ENCODE measurements around the gene PROB1. TPM values are rescaled to one million over a fixed set of nuclear protein-coding genes. Genes with fewer than 3 reads are reported as not detected.

The PROB1 gene
- total RNA-seq, 1 donor from 2014 or later: 2.2 TPM

DNA sequence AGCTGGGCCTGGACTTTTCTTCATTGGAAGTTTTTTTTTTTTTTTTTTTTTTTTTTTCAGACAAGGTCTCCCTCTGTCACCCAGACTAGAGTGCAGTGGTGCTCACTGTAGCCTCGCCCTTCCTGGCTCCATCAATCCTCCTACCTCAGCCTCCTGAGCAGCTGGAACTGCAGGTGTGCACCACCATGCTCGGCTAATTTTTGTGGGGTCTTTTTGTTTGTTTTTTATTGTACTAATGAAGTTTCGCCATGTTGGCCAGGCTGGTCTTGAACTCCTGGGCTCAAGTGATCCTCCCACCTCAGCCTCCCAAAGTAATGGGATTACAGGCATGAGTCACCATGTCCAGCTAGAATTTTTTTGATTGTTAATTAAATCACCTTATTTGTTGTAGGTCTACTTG, 40.8 kb upstream of the PROB1 start:
- no peak for DNase-seq (ENCODE audit: low spot score, unreplicated experiment)
- H3K9me3 Mint-ChIP-seq (ENCODE audit: low read depth): no peaks in the 10 kb centered on the region

GRCh38 chr5:139431706-139432105, 36.8 kb upstream of the PROB1 start:
- no peak for TF ChIP-seq CTCF (IDR thresholded peaks at IDR 0.05; ENCODE audit: unreplicated experiment)
- H3K27me3 Mint-ChIP-seq: no peaks in the 10 kb centered on the region

More for the DNA sequence above, 40.8 kb upstream of the PROB1 start:
- Mint-ChIP-seq H3K4me1 (ENCODE audit: low read depth) (peaks cover 14% of the 10 kb centered on the region), H3K4me3 (ENCODE audit: low read depth) (no peak overlapping the region), H3K27me3 (no peaks in the 10 kb centered on the region), H3K27ac (no peak overlapping the region), H3K36me3 (ENCODE audit: insufficient read depth) (peaks cover 4% of the 10 kb centered on the region)
- TF ChIP-seq CTCF (IDR thresholded peaks at IDR 0.05; ENCODE audit: unreplicated experiment): no peak

GRCh38 chr5:139430015-139430414, 35.1 kb upstream of the PROB1 start:
- no peaks in the 10 kb centered on the region for H3K9me3 Mint-ChIP-seq (ENCODE audit: low read depth)
- H3K27me3 Mint-ChIP-seq: no peaks in the 10 kb centered on the region
- no peak for DNase-seq (ENCODE audit: low spot score, unreplicated experiment)
- no peaks in the 10 kb centered on the region for H3K4me1 Mint-ChIP-seq (ENCODE audit: low read depth)
- H3K4me3 Mint-ChIP-seq (ENCODE audit: low read depth): no peak overlapping the region
- H3K36me3 Mint-ChIP-seq (ENCODE audit: insufficient read depth): peaks cover 9% of the 10 kb centered on the region
- no peak for TF ChIP-seq CTCF (IDR thresholded peaks at IDR 0.05; ENCODE audit: unreplicated experiment)
- H3K27ac Mint-ChIP-seq: no peak overlapping the region

More at GRCh38 chr5:139431706-139432105, 36.8 kb upstream of the PROB1 start:
- no peak overlapping the region for H3K27ac Mint-ChIP-seq
- DNase-seq (ENCODE audit: low spot score, unreplicated experiment): no peak
- no peaks in the 10 kb centered on the region for H3K9me3 Mint-ChIP-seq (ENCODE audit: low read depth)
- H3K36me3 Mint-ChIP-seq (ENCODE audit: insufficient read depth): peaks cover 9% of the 10 kb centered on the region
- no peaks in the 10 kb centered on the region for H3K4me1 Mint-ChIP-seq (ENCODE audit: low read depth)
- H3K4me3 Mint-ChIP-seq (ENCODE audit: low read depth): no peak overlapping the region

DNA sequence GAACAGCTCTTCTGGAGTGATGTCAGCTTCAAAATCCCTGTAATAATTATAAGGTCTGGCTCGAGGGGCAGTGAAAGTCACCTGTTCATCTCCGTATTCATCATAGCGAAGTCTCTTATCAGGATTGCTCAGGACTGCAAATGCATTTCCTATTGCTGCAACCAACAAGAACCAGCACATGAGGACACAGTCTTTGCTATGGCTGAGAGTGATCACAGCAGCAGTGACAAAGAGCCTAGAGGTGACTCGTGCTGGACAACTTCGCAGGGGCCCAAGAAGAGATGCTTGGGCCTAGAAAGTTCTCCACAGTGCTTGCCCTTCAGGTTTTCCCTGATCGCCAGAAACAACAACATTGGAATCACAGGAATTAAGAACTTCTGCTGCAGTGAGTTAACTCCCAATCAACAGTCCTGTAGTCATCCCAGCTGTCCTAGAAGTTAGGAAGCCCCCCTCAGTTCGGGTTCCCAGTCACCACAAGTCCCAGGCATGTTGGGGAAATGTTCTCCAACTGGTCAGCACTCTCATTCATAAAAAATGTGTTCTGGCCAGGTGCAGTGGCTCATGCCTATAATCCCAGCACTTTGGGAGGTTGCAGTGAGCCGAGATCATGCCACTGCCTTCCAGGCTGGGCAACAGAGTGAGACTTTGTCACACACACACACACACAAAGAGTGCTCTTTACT, 31.4 kb upstream of the PROB1 start:
- Mint-ChIP-seq H3K36me3 (ENCODE audit: insufficient read depth) (peaks cover 17% of the 10 kb centered on the region), H3K27me3 (no peaks in the 10 kb centered on the region), H3K4me3 (ENCODE audit: low read depth) (no peak overlapping the region), H3K9me3 (ENCODE audit: low read depth) (no peaks in the 10 kb centered on the region), H3K27ac (no peak overlapping the region), H3K4me1 (ENCODE audit: low read depth) (no peaks in the 10 kb centered on the region)
- TF ChIP-seq CTCF (IDR thresholded peaks at IDR 0.05; ENCODE audit: unreplicated experiment): no peak
- no peak for DNase-seq (ENCODE audit: low spot score, unreplicated experiment)

GRCh38 chr5:139425497-139425896, 30.6 kb upstream of the PROB1 start:
- Mint-ChIP-seq H3K4me1 (ENCODE audit: low read depth) (no peaks in the 10 kb centered on the region), H3K27me3 (no peaks in the 10 kb centered on the region), H3K27ac (no peak overlapping the region), H3K36me3 (ENCODE audit: insufficient read depth) (peaks cover 17% of the 10 kb centered on the region), H3K9me3 (ENCODE audit: low read depth) (no peaks in the 10 kb centered on the region), H3K4me3 (ENCODE audit: low read depth) (no peak overlapping the region)
- no peak for DNase-seq (ENCODE audit: low spot score, unreplicated experiment)
- TF ChIP-seq CTCF (IDR thresholded peaks at IDR 0.05; ENCODE audit: unreplicated experiment): no peak

Data from progenitor cell of endocrine pancreas (in vitro differentiated cells).